GM19351 (cell line): ENCODE results near the gene MYO9B.

Experiments used
- ATAC-seq: cut with Tn5 transposase; IDR thresholded peaks from one replicate; pipeline ENCODE4 v1.9.1; 2021; ENCODE audit warnings: mild to moderate bottlenecking, moderate library complexity; ENCODE audit not compliant: unreplicated experiment

Gene MYO9B

GRCh38 chr19:17061205-17061604 is 14.4 kb upstream of the MYO9B start:
- no peak for ATAC-seq

- ATAC-seq: no peak
Observed at GRCh38 chr19:17061691-17062090, 13.9 kb upstream of the MYO9B start.

GRCh38 chr19:17063428-17063827 is 12.1 kb upstream of the MYO9B start:
- no peak for ATAC-seq

GRCh38 chr19:17069193-17069592 is 6.4 kb upstream of the MYO9B start:
- ATAC-seq: no peak

- no peak for ATAC-seq
Observed at GRCh38 chr19:17070421-17070820, 5.2 kb upstream of the MYO9B start.

- no peak for ATAC-seq
Observed at GRCh38 chr19:17070912-17071311, 4.7 kb upstream of the MYO9B start.

GRCh38 chr19:17073869-17074633 is 1.5 kb upstream of the MYO9B start:
- ATAC-seq: no peak

GRCh38 chr19:17074634-17075034 is 943 bp upstream of the MYO9B start:
- no peak for ATAC-seq

GRCh38 chr19:17075864-17076542 is 426 bp downstream of the MYO9B start:
- no peak for ATAC-seq

- ATAC-seq: no peak
Observed at GRCh38 chr19:17076543-17076991, 990 bp downstream of the MYO9B start.

- no peak for ATAC-seq
Observed at GRCh38 chr19:17077447-17078028, 2.0 kb downstream of the MYO9B start.

- ATAC-seq: no peak
Observed at GRCh38 chr19:17078036-17078919, 2.7 kb downstream of the MYO9B start.

- ATAC-seq: no peak
Observed at GRCh38 chr19:17078920-17079709, 3.5 kb downstream of the MYO9B start.

GRCh38 chr19:17079710-17080439 is 4.3 kb downstream of the MYO9B start:
- ATAC-seq: no peak

GRCh38 chr19:17080440-17080801 is 4.8 kb downstream of the MYO9B start:
- no peak for ATAC-seq

- ATAC-seq: no peak
Observed at GRCh38 chr19:17081672-17082630, 6.4 kb downstream of the MYO9B start.

- ATAC-seq: no peak
Observed at GRCh38 chr19:17086120-17086519, 10.5 kb downstream of the MYO9B start.

- ATAC-seq: no peak
Observed at GRCh38 chr19:17086834-17087233, 11.3 kb downstream of the MYO9B start.

GRCh38 chr19:17088552-17088951 is 13.0 kb downstream of the MYO9B start:
- ATAC-seq: no peak
